GM23338 (cell line): Measurements from ENCODE around the gene GAB2. TPM values are rescaled to one million over a fixed set of nuclear protein-coding genes. Genes with fewer than 3 reads are reported as not detected.

Experiments
- ATAC-seq: fragments of 200-7000 bp; cut with Tn5 transposase; 3 replicates; pipeline ENCODE4 v1.9.1; 2020
- DNase-seq: peaks from one replicate; pipeline ENCODE4 v3.0.0-alpha.2; 2015; ENCODE audit warnings: low spot score
- H2AFZ ChIP-seq: fragments of 200-600 bp; sonication (generic); 2 replicates; pipeline ENCODE4 v1.8.0; 2016; ENCODE audit warnings: antibody characterized with exemption, mild to moderate bottlenecking, moderate library complexity
- H3F3A ChIP-seq: fragments of 200-600 bp; sonication (generic); replicated peaks from 2 replicates; pipeline ENCODE4 v1.8.0; 2017; ENCODE audit warnings: antibody characterized with exemption, mixed run types, low read depth
- H3K27ac ChIP-seq: fragments of 200-600 bp; sonication (generic); 2 replicates; pipeline ENCODE4 v1.6.1; 2016; ENCODE audit warnings: low read depth
- H3K27me3 ChIP-seq: fragments of 200-600 bp; sonication (generic); 2 replicates; pipeline ENCODE4 v1.8.0; 2016; ENCODE audit warnings: mild to moderate bottlenecking, mixed run types, moderate library complexity; ENCODE audit not compliant: insufficient read depth
- H3K36me3 ChIP-seq: fragments of 200-600 bp; sonication (generic); 2 replicates; pipeline ENCODE4 v1.8.0; 2016; ENCODE audit warnings: mild to moderate bottlenecking; ENCODE audit not compliant: insufficient read depth
- H3K4me1 ChIP-seq: fragments of 200-600 bp; sonication (generic); 2 replicates; pipeline ENCODE4 v1.8.0; 2016; ENCODE audit warnings: mild to moderate bottlenecking, moderate library complexity; ENCODE audit not compliant: insufficient read depth
- H3K4me2 ChIP-seq: fragments of 200-600 bp; sonication (generic); 2 replicates; pipeline ENCODE4 v1.7.1; 2017; ENCODE audit warnings: mixed run types
- H3K4me3 ChIP-seq: fragments of 200-600 bp; sonication (generic); 2 replicates; pipeline ENCODE4 v1.6.1; 2016; ENCODE audit warnings: mixed run types
- H3K79me2 ChIP-seq: fragments of 200-600 bp; sonication (generic); replicated peaks from 2 replicates; pipeline ENCODE4 v1.8.0; 2017; ENCODE audit warnings: mild to moderate bottlenecking; ENCODE audit not compliant: insufficient read depth
- H3K9me2 ChIP-seq: fragments of 200-600 bp; sonication (generic); 2 replicates; pipeline ENCODE4 v1.8.0; 2017; ENCODE audit not compliant: insufficient read depth
- H4K20me1 ChIP-seq: fragments of 200-600 bp; sonication (generic); replicated peaks from 2 replicates; pipeline ENCODE4 v1.8.0; 2017; ENCODE audit warnings: mild to moderate bottlenecking; ENCODE audit not compliant: insufficient read depth
- H3K27ac Mint-ChIP-seq: 2 replicates; pipeline ENCODE4 v1.8.0; 2020; ENCODE audit warnings: inconsistent platforms, mild to moderate bottlenecking, moderate library complexity, mixed read lengths
- H3K27me3 Mint-ChIP-seq: 3 replicates; pipeline ENCODE4 v1.8.0; 2022; ENCODE audit warnings: low read depth, mild to moderate bottlenecking, moderate library complexity, mixed read lengths, inconsistent platforms; ENCODE audit not compliant: insufficient read depth, poor library complexity
- H3K36me3 Mint-ChIP-seq: 3 replicates; pipeline ENCODE4 v1.8.0; 2021; ENCODE audit warnings: low read depth, mild to moderate bottlenecking, inconsistent platforms, moderate library complexity, mixed read lengths
- H3K4me1 Mint-ChIP-seq: 3 replicates; pipeline ENCODE4 v1.8.0; 2020; ENCODE audit warnings: mild to moderate bottlenecking, inconsistent platforms, mixed read lengths
- H3K4me3 Mint-ChIP-seq: 3 replicates; pipeline ENCODE4 v1.8.0; 2021; ENCODE audit warnings: moderate library complexity, mild to moderate bottlenecking, inconsistent platforms, mixed read lengths
- H3K9me3 Mint-ChIP-seq: 3 replicates; pipeline ENCODE4 v1.8.0; 2020; ENCODE audit warnings: moderate library complexity, mild to moderate bottlenecking, inconsistent platforms, mixed read lengths
- CREB1 ChIP-seq: fragments of 250-450 bp; sonication (Bioruptor Pico); IDR thresholded peaks from 2 replicates; pipeline ENCODE4 v1.5.0; 2020; ENCODE audit warnings: low read depth, mild to moderate bottlenecking, moderate library complexity
- CTCF ChIP-seq, 2 experiments: fragments of 200-600 bp in 1 of 2; sonication (generic) in 1 of 2; conservative IDR thresholded peaks; 2 replicates each; pipeline versions ENCODE4 v1.5.1 to v1.6.1; 2016 to 2017; ENCODE audit warnings: antibody characterized with exemption in 2 of 2, low read depth in 2 of 2, mild to moderate bottlenecking in 2 of 2, moderate library complexity in 1 of 2
- ETS1 ChIP-seq: IDR thresholded peaks from 2 replicates; pipeline ENCODE4 v1.6.1; 2016; ENCODE audit warnings: antibody characterized with exemption
- EZH2phosphoT487 ChIP-seq: fragments of 200-600 bp; sonication (generic); IDR thresholded peaks from one replicate; pipeline ENCODE4 v1.8.1; 2018; ENCODE audit warnings: antibody characterized with exemption; ENCODE audit not compliant: unreplicated experiment
- JUNB ChIP-seq: IDR thresholded peaks from one replicate; pipeline ENCODE4 v1.6.1; 2016; ENCODE audit warnings: antibody characterized with exemption; ENCODE audit not compliant: unreplicated experiment
- NANOG ChIP-seq: IDR thresholded peaks from 2 replicates; pipeline ENCODE4 v1.6.1; 2016; ENCODE audit warnings: antibody characterized with exemption, borderline replicate concordance
- POLR2AphosphoS5 ChIP-seq: IDR thresholded peaks from 2 replicates; pipeline ENCODE4 v1.6.1; 2016; ENCODE audit warnings: antibody characterized with exemption, low read depth
- REST ChIP-seq: IDR thresholded peaks from one replicate; pipeline ENCODE4 v1.6.1; 2018; ENCODE audit warnings: antibody characterized with exemption; ENCODE audit not compliant: unreplicated experiment
- STAT1 ChIP-seq: IDR thresholded peaks from one replicate; pipeline ENCODE4 v1.6.1; 2016; ENCODE audit warnings: antibody characterized with exemption; ENCODE audit not compliant: unreplicated experiment
- ZNF114 ChIP-seq: fragments of 250-450 bp; sonication (Bioruptor Pico); IDR thresholded peaks from 2 replicates; pipeline ENCODE4 v1.5.0; 2020; ENCODE audit warnings: mild to moderate bottlenecking, moderate library complexity
- ZNF331 ChIP-seq: fragments of 250-450 bp; sonication (Bioruptor Pico); IDR thresholded peaks from 2 replicates; pipeline ENCODE4 v1.5.0; 2020; ENCODE audit warnings: low read depth, mild to moderate bottlenecking, moderate library complexity
- polyA plus RNA-seq: library from polyadenylated mRNA; unstranded; fragments of >200 nt; fragmentation: Nextera tagmentation; extraction: Ambion mirVana; gene quantifications from 2 replicates; pipeline ENCODE4 v1.2.1, GENCODE V29; 2016
- total RNA-seq: library from RNA; depleted of rRNA; stranded (reverse); fragments of >200 nt; shearing (Covaris generic); gene quantifications from 2 replicates; pipeline ENCODE4 v1.2.3, GENCODE V29; 2014

The GAB2 gene
- total and polyA plus RNA-seq, 2 experiments from 2014 or later = 2.0 to 10.8 TPM

GRCh38 chr11:78248903-78249302 is 168.7 kb downstream of the GAB2 start (continued):
- TF ChIP-seq ETS1 = no peak
- TF ChIP-seq NANOG = no peak
- TF ChIP-seq REST = no peak
- no peak for TF ChIP-seq EZH2phosphoT487
- no peak for TF ChIP-seq POLR2AphosphoS5
- TF ChIP-seq CTCF (conservative IDR thresholded peaks at IDR 0.05; ENCODE audit: low read depth in 2 of 2) = no peak
- no peak for TF ChIP-seq ZNF331 (CRISPR knock-in tag)
- no peak for TF ChIP-seq CREB1 (CRISPR knock-in tag)

DNA sequence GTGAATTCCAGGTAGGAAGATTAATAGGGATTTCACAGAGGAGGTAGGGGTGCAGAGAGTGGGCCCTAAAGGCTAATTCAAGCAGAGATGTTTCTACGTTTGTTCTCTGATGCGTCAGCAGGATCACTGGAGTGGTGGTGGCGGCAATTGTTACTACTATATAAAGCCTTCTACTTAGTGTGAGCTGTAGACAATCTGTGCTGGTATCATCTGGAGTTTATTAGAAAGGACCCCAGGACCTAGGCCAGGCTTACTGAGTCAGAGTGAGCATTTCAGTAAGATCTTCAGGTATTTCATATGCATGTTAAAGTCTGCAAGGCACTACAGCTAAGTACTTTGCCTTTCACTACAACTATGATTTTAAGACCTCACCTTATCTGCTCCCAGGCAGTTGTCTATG is 169.4 kb downstream of the GAB2 start:
- Histone ChIP-seq H3K4me3 (no peak overlapping the region), H3K4me2 (no peak overlapping the region), H3K27ac (no peak overlapping the region), H3K9me2 (no peaks in the 10 kb centered on the region), H3K4me1 (no peaks in the 10 kb centered on the region), H4K20me1 (no peaks in the 10 kb centered on the region; the same call in 1 of the 2 replicates), H3F3A (no peaks in the 10 kb centered on the region), H3K79me2 (no peaks in the 10 kb centered on the region), H3K27me3 (no peaks in the 10 kb centered on the region), H3K36me3 (no peaks in the 10 kb centered on the region), H2AFZ (no peak overlapping the region)
- ATAC-seq = no peak
- Mint-ChIP-seq H3K4me3 (no peak overlapping the region), H3K27me3 (peaks cover 1% of the 10 kb centered on the region), H3K36me3 (peaks cover 3% of the 10 kb centered on the region; the same call in 1 of the 3 replicates), H3K4me1 (no peaks in the 10 kb centered on the region), H3K27ac (no peak overlapping the region), H3K9me3 (no peaks in the 10 kb centered on the region)
- no peak for DNase-seq
- TF ChIP-seq ZNF114 (CRISPR knock-in tag) (no peak), STAT1 (no peak), REST (no peak), ZNF331 (CRISPR knock-in tag) (no peak), JUNB (no peak), EZH2phosphoT487 (no peak), ETS1 (no peak)
